K562 (cell line): ENCODE data around the gene NFIB. TPM values are rescaled to one million over a fixed set of nuclear protein-coding genes. Genes with fewer than 3 reads are reported as not detected.

ENCODE experiments used
- ATAC-seq: fragments of 200-7000 bp; cut with Tn5 transposase; 3 replicates; pipeline ENCODE4 v1.9.1; 2020; ENCODE audit warnings: moderate library complexity
- BruUV-seq: library from RNA; stranded (reverse); fragments of 400-500 nt; replicated peaks from 2 replicates; lab custom pipeline; 2021; lab: Mats Ljungman, UMichigan
- CTCF ChIA-PET: fragments of 300-600 bp; formaldehyde crosslinking; extraction: SDS; loops from one replicate; lab custom pipeline; 2021; ENCODE audit warnings: low intra/inter-chr PET ratio; lab: Yijun Ruan, JAX
- POLR2A ChIA-PET: fragments of 300-600, 350-650 bp; sonication (Branson Sonifier 250); formaldehyde crosslinking; extraction: SDS; loops from one replicate; lab custom pipeline; 2021; ENCODE audit warnings: antibody characterized with exemption, inconsistent platforms; lab: Yijun Ruan, JAX
- DNase-seq, 4 experiments: peaks; one replicate each; pipeline versions ENCODE4 v3.0.0 to v3.0.0-alpha.2; 2011 to 2018; ENCODE audit warnings: low spot score in 3 of 4, mixed read lengths in 3 of 4; ENCODE audit errors: extremely low read depth in 1 of 4
- FAIRE-seq: peaks from 2 replicates; lab custom pipeline; 2011; peaks lifted over from hg19 to GRCh38; lab: Jason Lieb, UNC
- H2AFZ ChIP-seq: 2 replicates; pipeline ENCODE4 v1.6.0; 2011; ENCODE audit warnings: low read depth, low read length, control low read depth, inconsistent platforms
- H3K27ac ChIP-seq: fragments of 200-600 bp; 3 replicates; pipeline ENCODE4 v1.8.0; 2011; ENCODE audit warnings: low read depth, mild to moderate bottlenecking, control low read depth, inconsistent platforms, low read length, moderate library complexity, mixed read lengths; ENCODE audit errors: extremely low read depth
- H3K27me3 ChIP-seq, 2 experiments: fragments of 300-600 bp in 1 of 2; 2 replicates in 1 of 2; 3 replicates in 1 of 2; pipeline versions ENCODE4 v1.6.0 to v1.8.0; 2011; ENCODE audit warnings: inconsistent platforms in 2 of 2, low read length in 2 of 2, mild to moderate bottlenecking in 1 of 2, mixed read lengths in 1 of 2, moderate library complexity in 1 of 2; ENCODE audit not compliant: control insufficient read depth in 2 of 2, insufficient read depth in 2 of 2
- H3K36me3 ChIP-seq: fragments of 300-600 bp; 3 replicates; pipeline ENCODE4 v1.8.0; 2011; ENCODE audit warnings: mild to moderate bottlenecking, low read length, inconsistent platforms; ENCODE audit not compliant: control insufficient read depth, insufficient read depth
- H3K4me1 ChIP-seq, 2 experiments: fragments of 200-600 bp in 1 of 2; replicated peaks in 1 of 2; 2 replicates in 1 of 2; 3 replicates in 1 of 2; pipeline versions ENCODE4 v1.5.1 to v1.8.0; 2011; ENCODE audit warnings: inconsistent platforms in 2 of 2, low read length in 2 of 2, mild to moderate bottlenecking in 1 of 2, mixed read lengths in 1 of 2, moderate library complexity in 1 of 2; ENCODE audit not compliant: control insufficient read depth in 2 of 2, insufficient read depth in 2 of 2
- H3K4me2 ChIP-seq: 2 replicates; pipeline ENCODE4 v1.6.1; 2011; ENCODE audit warnings: low read length, control low read depth, inconsistent platforms, mixed read lengths; ENCODE audit not compliant: insufficient read depth
- H3K4me3 ChIP-seq: fragments of 200-600 bp; sonication (generic), shearing (Covaris generic); 2 replicates; pipeline ENCODE4 v1.5.1; 2016; ENCODE audit warnings: control low read depth, inconsistent platforms
- H3K79me2 ChIP-seq: fragments of 200-600 bp; 3 replicates; pipeline ENCODE4 v1.8.0; 2011; ENCODE audit warnings: low read length, inconsistent platforms; ENCODE audit not compliant: control insufficient read depth, insufficient read depth
- H3K9ac ChIP-seq, 2 experiments: 2 replicates each; pipeline versions ENCODE4 v1.6.0 to v1.6.1; 2011; ENCODE audit warnings: low read depth in 2 of 2, low read length in 2 of 2, control low read depth in 1 of 2, inconsistent platforms in 1 of 2, mild to moderate bottlenecking in 1 of 2, mixed read lengths in 1 of 2; ENCODE audit not compliant: insufficient read depth in 1 of 2
- H3K9me1 ChIP-seq: one replicate; pipeline ENCODE4 v1.6.0; 2011; ENCODE audit warnings: inconsistent platforms, mild to moderate bottlenecking, low read length, moderate library complexity; ENCODE audit not compliant: control insufficient read depth, insufficient read depth
- H3K9me3 ChIP-seq: replicated peaks from 2 replicates; pipeline ENCODE4 v1.5.1; 2011; ENCODE audit warnings: low read depth, low read length, inconsistent platforms; ENCODE audit not compliant: control insufficient read depth, insufficient read depth
- H4K20me1 ChIP-seq: replicated peaks from 2 replicates; pipeline ENCODE4 v1.6.1; 2011; ENCODE audit warnings: low read length, inconsistent platforms, mixed read lengths; ENCODE audit not compliant: control insufficient read depth, insufficient read depth
- ARID3B ChIP-seq: fragments of 250-450 bp; sonication (Bioruptor Pico); IDR thresholded peaks from 2 replicates; pipeline ENCODE4 v1.4.0; 2020; ENCODE audit warnings: borderline replicate concordance
- ATF7 ChIP-seq: fragments of 450-650 bp; IDR thresholded peaks from 2 replicates; pipeline ENCODE4 v1.7.1; 2014; ENCODE audit warnings: mild to moderate bottlenecking, moderate library complexity
- CREB5 ChIP-seq: fragments of 250-450 bp; sonication (Bioruptor Pico); IDR thresholded peaks from 2 replicates; pipeline ENCODE4 v1.5.0; 2020; ENCODE audit warnings: mild to moderate bottlenecking
- CREBBP ChIP-seq: IDR thresholded peaks from one replicate; pipeline ENCODE4 v1.6.1; 2012; ENCODE audit warnings: low read depth, mild to moderate bottlenecking, control low read depth, inconsistent platforms, low read length
- ESRRA ChIP-seq: fragments of 450-650 bp; IDR thresholded peaks from 2 replicates; pipeline ENCODE4 v1.6.1; 2014; ENCODE audit warnings: low read depth, mild to moderate bottlenecking, moderate library complexity, borderline replicate concordance
- GATAD2B ChIP-seq: fragments of 450-650 bp; IDR thresholded peaks from 2 replicates; pipeline ENCODE4 v1.6.1; 2017; ENCODE audit warnings: mild to moderate bottlenecking, borderline replicate concordance
- GTF3C2 ChIP-seq: IDR thresholded peaks from 3 replicates; pipeline ENCODE4 v1.6.1; 2011; ENCODE audit warnings: borderline replicate concordance, mild to moderate bottlenecking, moderate library complexity; ENCODE audit not compliant: insufficient read length; ENCODE audit errors: extremely low read depth
- HMBOX1 ChIP-seq: sonication (generic); IDR thresholded peaks from 2 replicates; pipeline ENCODE4 v1.6.1; 2016
- IRF1 ChIP-seq: sonication (generic); formaldehyde crosslinking; IDR thresholded peaks from 2 replicates; pipeline ENCODE4 v1.8.0; 2022; ENCODE audit warnings: missing genetic modification reagents, mild to moderate bottlenecking, borderline replicate concordance
- MEF2D ChIP-seq: conservative IDR thresholded peaks from 2 replicates; pipeline ENCODE4 v1.6.1; 2016; ENCODE audit warnings: low read depth, missing genetic modification characterization, missing compliant biosample characterization
- NELFE ChIP-seq: IDR thresholded peaks from 2 replicates; pipeline ENCODE4 v1.6.1; 2011; ENCODE audit warnings: mild to moderate bottlenecking; ENCODE audit not compliant: insufficient read depth, insufficient read length
- ZNF239 ChIP-seq: fragments of 250-450 bp; sonication (Bioruptor Pico); IDR thresholded peaks from 2 replicates; pipeline ENCODE4 v1.4.0; 2020; ENCODE audit warnings: mild to moderate bottlenecking
- ZNF507 ChIP-seq: conservative IDR thresholded peaks from 2 replicates; pipeline ENCODE4 v1.6.1; 2017; ENCODE audit warnings: missing genetic modification characterization, missing compliant biosample characterization
- WGBS: fragments of 100-300 bp; shearing (Covaris generic); methylation state at CpG from one replicate; pipeline ENCODE4 v1.1.6; 2016; ENCODE audit warnings: low coverage, mixed read lengths; ENCODE audit not compliant: insufficient coverage; ENCODE audit errors: missing lambda C conversion rate; 5-methylcytosine and 5-hydroxymethylcytosine counted together
- in situ Hi-C: fragments of 300-500 bp; cut with MboI; formaldehyde crosslinking; loops from 4 replicates; pipeline ENCODE4 v1.15.0; 2018; ENCODE audit warnings: inconsistent platforms, mixed read lengths
- intact Hi-C: fragments of 100-400 bp; cut with micrococcal nuclease; formaldehyde crosslinking; loops from 2 replicates; pipeline ENCODE4 v1.14.2; 2022
- polyA plus RNA-seq, 8 experiments: library from polyadenylated mRNA; depleted of rRNA in 4 of 8; stranded (reverse) in 5 of 8; unstranded in 3 of 8; fragments of >200 nt; fragmentation: Nextera tagmentation in 2 of 8; fragmentation: Illumina TruSeq in 1 of 8; extraction: Ambion mirVana in 2 of 8; extraction: Trizol in 1 of 8; gene quantifications; 2 replicates each; pipeline versions ENCODE4 v1.2.1 to v1.2.3, GENCODE V29; 2011 to 2014; ENCODE audit warnings: inconsistent platforms in 1 of 8, missing spikeins in 1 of 8
- total RNA-seq, 7 experiments: library from RNA; depleted of rRNA in 6 of 7; stranded (reverse); fragments of >200 nt in 6 of 7; fragmentation: Illumina TruSeq in 2 of 7; extraction: Trizol in 2 of 7; gene quantifications; 2 replicates each; pipeline versions ENCODE4 v1.2.1 to v1.2.3, GENCODE V29; 2011 to 2021; ENCODE audit warnings: low replicate concordance in 1 of 7

NFIB gene
- total and polyA plus RNA-seq, 9 of the 15 experiments (the other 6 are each of a cell fraction or from before 2014, with no cell fraction given): 1.2 to 3.3 (median 1.9) TPM

GRCh38 chr9:14089051-14089803, 224.7 kb downstream of the NFIB start (continued):
- TF ChIP-seq MEF2D (no peak), NELFE (no peak), CREB5 (no peak), ATF7 (no peak), CREBBP (no peak), IRF1 (no peak), GATAD2B (no peak)

- no peak for FAIRE-seq
- ATAC-seq: no peak
- H3K4me2 ChIP-seq: no peak overlapping the region
- H3K4me3 ChIP-seq: no peak overlapping the region
- ChIA-PET CTCF (no interaction called here), POLR2A (no interaction called here)
- BruUV-seq: no TSS peak
- DNase-seq: no peak
- intact Hi-C loops (no loop called here), in situ Hi-C loops (no loop called here)
- no peaks in the 10 kb centered on the region for H3K27me3 ChIP-seq
- H3K9me3 ChIP-seq: no peaks in the 10 kb centered on the region
- no peaks in the 10 kb centered on the region for H3K4me1 ChIP-seq
- no peak overlapping the region for H2AFZ ChIP-seq
- H3K79me2 ChIP-seq: no peaks in the 10 kb centered on the region
- WGBS: 64% methylated on average over 7 of the region's 7 CpGs
- H3K27ac ChIP-seq: no peak overlapping the region
- no peak overlapping the region for H3K9ac ChIP-seq
- no peaks in the 10 kb centered on the region for H4K20me1 ChIP-seq
- H3K36me3 ChIP-seq: no peaks in the 10 kb centered on the region
- H3K9me1 ChIP-seq: no peaks in the 10 kb centered on the region
- TF ChIP-seq ZNF507 (no peak), ZNF239 (CRISPR knock-in tag) (no peak), HMBOX1 (no peak), ESRRA (no peak), GTF3C2 (no peak), ARID3B (CRISPR knock-in tag) (no peak)
Measured at GRCh38 chr9:14087576-14087975, 226.4 kb downstream of the NFIB start.
